GM19025 (cell line): ENCODE results near the gene ECSCR.
"Not testable (repeated sequence)": the region's sequence is repeated elsewhere in the genome, so short reads cannot be mapped to it uniquely, and the experiment has no call there.

Experiments
- ATAC-seq: cut with Tn5 transposase; IDR thresholded peaks from one replicate; pipeline ENCODE4 v1.9.1; 2021; ENCODE audit warnings: mild to moderate bottlenecking, low read depth, moderate library complexity; ENCODE audit not compliant: unreplicated experiment

The ECSCR gene, protein sequence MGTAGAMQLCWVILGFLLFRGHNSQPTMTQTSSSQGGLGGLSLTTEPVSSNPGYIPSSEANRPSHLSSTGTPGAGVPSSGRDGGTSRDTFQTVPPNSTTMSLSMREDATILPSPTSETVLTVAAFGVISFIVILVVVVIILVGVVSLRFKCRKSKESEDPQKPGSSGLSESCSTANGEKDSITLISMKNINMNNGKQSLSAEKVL

DNA sequence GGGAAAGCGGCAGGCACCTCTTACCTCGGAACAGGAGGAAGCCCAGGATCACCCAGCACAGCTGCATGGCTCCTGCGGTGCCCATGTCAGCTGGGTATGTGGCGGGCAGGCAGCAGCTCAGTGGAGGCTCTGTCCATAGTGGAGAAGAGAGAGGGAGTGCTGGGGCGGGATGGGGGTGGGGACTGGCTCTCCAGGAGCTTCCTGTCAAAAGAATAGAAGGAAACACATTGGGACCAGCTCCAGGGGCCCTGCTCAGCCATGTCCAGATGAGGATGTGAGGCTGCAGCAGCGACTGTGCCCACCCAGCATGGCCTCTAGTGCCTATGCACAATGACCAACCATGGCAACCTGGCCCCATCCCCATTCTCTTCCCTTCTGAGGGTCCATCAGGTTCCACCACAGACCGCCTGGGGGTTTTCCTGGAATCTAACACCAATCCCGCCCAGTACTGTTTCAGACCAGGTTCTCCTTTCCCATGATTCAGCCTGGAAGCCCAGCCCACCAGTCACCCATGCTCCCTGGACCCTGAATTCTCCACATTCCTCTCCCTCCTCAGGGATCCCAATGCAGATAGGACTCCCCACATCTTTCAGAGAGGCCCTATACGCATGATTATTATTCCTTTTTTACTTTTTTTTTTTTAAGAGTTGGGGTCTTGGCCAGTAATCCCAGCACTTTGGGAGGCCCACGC, at the start of gene ECSCR:
Gene ECSCR, minus strand, starts transcription at position 158 of the 691 bp plus-strand sequence. Its CDS starts 73 bp downstream, at position 85.
- ATAC-seq = no peak

DNA sequence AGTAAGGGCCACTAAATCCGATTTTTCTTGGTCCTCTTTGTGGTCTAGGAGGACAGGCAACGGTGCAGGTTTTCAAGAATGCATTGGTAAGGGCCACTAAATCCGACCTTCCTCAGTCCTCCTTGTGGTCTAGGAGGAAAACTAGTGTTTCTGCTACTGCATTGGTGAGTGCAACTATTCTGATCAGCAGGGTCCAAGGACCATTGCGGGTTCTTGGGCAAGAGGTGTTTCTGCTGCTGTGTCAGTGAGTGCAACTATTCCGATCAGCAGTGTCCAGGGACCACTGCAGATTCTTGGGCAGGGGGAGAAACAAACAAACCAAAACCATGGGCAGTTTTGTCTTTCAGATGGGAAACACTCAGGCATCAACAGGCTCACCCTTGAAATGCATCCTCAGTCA, 42.2 kb upstream of the ECSCR start:
- not testable (repeated sequence) for ATAC-seq

DNA sequence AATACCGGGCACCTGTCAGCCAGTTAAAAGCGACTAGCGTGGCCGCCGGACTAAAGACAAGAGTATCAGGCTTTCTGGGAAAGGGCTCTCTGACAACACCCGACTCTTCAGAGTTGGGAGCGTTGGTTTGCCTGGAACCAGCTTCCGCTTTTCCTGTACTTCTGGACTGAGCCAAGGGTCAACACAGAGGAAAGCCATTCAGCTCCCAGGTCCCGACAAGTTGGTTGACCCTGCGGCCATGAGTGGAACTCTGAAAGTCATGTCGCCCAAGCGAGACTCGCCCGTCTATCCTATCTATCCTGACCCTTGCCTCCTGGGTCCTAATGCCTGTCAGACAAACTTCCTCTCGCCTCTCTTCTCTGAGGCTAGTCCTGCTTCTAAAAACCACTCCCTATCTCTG, 41.3 kb upstream of the ECSCR start:
- ATAC-seq = not testable (repeated sequence)

DNA sequence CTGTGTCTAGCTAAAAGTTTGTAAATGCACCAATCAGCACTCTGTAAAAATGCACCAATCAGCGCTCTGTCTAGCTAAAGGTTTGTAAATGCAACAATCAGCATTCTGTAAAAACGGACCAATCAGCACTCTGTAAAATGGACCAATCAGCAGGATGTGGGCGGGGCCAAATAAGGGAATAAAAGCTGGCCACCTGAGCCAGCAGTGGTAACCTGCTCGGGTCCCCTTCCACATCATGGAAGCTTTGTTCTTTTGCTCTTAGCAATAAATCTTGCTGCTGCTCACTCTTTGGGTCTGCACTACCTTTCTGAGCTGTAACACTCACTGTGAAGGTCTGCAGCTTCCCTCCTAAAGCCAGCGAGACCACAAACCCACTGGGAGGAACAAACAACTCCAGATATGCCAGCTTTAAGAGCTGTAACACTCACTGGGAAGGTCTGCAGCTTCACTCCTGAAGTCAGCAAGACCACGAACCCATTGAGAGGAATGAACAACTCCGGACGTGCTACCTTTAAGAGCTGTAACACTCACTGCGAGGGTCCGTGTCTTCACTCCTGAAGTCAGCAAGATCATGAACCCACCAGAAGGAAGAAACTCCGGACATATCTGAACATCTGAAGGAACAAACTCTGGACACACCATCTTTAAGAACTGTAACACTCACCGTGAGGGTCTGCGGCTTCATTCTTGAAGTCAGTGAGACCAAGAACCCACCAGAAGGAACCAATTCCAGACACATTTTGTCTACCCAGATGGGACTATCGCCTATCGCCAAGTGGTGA, 40.7 kb upstream of the ECSCR start:
- ATAC-seq = not testable (repeated sequence)

DNA sequence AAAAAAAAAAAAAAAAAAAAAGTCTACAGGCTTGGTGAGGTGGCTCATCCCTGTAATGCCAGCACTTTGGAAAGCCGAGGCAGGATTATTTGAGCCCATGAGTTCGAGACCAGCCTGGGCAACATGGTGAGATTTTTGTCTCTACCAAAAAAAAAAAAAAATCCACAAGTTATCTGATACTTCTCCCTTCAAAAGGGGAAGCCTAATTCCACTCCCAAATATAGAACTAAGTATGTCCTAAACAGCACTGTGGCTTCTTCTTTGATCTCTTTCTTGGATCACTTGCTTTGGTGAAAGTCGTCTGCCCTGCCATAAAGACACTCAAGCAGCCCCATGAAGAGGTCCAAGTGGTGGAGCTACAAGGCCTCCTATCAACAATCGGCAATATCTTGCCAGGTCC, 38.8 kb upstream of the ECSCR start:
- no peak for ATAC-seq

DNA sequence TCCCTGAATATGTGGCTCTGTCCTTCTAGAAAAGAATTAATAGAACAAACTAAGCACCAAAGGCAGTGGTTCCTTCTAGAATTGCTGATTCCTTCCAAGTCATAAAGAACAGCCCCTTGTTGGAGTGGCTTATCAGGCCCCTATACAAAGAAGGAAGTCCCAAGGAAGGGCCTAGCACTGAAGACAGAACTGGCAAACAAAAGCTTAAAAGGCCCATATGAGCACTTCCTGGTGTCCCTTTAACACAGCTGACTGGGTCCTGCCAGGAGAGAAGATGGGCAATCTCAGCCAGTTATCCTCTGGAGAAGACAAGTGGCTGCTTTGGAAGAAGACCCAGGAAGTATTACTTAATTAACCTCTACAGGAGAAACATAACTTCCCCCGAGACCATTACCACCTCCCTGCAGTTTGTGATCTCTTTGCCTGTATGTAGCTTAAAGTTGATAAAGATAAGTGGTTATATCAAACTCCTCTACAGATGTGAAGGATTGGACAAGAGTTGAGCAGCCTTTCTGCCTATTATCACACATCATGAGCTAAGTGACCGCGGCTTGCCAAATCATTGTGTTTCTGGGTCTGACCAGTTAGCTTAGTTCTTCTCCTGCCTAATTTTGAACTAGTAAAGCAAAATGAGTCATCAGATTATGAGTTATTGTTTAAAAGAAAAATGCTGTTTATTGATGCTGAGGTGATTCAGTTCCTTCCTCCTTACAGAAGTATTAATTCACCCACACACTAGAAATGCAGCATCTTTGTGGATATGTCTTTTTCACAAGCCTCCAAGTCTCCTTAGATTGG, 33.3 kb upstream of the ECSCR start:
- no peak for ATAC-seq

DNA sequence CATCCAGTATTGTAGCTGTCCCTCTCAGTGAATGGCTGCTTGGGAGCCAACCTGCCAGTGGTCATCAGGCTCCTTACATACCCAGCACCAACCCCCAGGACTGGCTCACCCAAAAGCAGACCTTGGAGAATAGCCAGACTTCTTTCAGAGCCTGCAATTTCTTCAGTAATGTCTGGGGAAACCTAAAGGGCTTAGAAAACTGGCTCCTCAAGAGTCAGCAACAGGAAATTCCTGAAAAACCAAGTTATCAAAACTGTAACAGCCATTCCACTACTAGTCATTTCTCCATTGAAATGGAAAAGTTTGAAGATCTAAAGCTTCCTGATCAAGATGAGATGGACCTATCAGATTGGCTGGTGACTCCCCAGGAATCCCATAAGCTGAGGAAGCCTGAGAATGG, 32.3 kb upstream of the ECSCR start:
- ATAC-seq = no peak

DNA sequence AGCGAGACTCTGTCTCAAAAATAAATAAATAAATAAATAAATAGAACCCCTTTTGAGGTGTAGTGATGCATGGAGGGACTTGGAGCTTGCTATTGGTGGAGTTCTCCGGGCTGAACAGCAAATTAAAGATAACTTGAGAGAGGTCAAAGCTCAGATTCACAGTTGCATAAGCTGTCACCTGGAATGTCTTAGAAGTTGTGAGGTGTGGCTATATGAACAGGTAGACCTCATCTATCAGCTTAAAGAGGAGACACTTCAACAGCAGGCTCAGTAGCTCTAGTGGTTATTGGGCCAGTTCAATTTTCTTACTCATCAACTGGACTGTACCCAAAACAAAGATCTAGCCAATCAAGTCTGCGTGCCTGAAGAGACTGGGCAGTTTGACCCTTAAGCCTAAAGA, 31.7 kb upstream of the ECSCR start:
- ATAC-seq = no peak

DNA sequence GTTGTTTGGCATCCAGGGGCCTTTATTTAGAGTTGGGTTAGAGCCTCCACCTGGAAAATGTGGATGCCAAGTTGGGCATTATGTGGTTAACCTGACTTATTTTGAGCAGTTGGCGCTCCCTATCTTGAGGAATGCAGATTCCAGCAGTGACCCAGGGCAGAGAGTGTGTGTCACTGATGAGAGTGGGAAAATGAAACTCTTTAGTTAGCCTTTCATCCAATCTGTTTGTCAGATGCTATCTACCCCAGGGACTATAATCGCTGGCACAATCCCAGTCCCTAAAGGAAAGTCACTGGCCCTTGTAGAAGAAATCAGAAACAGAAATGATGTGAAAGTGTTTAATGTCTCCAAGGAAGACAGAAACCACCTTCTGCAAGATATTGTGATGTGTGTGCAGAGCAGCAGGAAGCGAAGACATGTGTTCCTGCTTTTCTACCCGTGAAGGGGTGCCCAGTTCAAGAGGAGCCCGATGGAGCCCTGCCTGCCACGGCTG, 30.2 kb upstream of the ECSCR start:
- no peak for ATAC-seq

DNA sequence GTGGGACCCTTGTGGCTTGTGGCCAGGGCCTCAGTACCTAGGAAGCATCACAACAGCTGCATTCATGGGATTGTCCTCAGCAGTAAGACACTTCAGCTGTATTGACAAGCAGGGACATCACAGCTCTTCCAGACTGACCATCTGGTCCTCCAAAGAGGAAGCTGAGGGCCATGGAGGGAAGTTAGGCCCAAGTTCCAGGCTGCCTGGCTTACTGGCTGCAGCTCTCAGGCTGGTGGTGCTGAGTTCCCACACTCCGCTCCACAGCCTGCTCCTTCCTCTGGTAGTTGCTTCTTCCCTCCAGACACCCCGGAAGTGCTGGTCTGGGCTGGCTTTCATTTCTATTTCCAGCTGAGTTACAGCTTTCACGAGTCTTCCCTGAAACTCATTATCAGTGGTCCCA, 25.7 kb upstream of the ECSCR start:
- ATAC-seq = no peak

DNA sequence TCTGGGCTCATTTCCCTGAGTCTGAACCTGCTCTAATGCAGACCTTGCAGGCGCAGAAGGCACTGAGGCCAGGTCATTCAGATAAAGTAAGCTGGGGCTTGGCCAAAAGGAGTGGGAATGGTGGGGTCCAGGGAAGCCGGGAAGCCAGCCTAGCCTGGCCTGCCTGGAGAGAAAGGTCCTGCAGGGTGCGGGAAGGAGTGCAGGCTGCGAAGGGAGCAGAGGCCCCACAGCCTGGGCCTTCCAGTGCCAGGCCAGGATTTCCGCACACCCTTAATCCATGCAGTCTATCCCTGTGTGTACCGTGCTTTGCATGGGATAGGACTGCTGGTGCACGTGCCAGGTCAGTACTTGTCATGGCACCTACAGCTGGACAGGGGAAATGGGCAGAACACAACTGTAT, 23.7 kb upstream of the ECSCR start:
- ATAC-seq = no peak

DNA sequence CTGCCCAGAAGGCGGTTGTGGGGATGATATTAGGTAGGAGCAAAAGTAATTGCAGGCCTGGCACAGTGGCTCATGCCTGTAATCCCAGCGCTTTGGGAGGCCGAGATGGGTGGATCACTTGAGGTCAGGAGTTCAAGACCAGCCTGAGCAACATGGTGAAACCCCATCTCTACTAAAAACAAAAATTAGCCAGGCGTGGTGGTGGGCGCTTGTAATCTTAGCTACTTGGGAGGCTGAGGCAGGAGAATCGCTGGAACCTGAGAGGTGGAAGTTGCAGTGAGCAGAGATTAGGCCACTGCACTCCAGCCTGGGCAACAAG, 20.3 kb upstream of the ECSCR start:
- ATAC-seq = not testable (repeated sequence)

DNA sequence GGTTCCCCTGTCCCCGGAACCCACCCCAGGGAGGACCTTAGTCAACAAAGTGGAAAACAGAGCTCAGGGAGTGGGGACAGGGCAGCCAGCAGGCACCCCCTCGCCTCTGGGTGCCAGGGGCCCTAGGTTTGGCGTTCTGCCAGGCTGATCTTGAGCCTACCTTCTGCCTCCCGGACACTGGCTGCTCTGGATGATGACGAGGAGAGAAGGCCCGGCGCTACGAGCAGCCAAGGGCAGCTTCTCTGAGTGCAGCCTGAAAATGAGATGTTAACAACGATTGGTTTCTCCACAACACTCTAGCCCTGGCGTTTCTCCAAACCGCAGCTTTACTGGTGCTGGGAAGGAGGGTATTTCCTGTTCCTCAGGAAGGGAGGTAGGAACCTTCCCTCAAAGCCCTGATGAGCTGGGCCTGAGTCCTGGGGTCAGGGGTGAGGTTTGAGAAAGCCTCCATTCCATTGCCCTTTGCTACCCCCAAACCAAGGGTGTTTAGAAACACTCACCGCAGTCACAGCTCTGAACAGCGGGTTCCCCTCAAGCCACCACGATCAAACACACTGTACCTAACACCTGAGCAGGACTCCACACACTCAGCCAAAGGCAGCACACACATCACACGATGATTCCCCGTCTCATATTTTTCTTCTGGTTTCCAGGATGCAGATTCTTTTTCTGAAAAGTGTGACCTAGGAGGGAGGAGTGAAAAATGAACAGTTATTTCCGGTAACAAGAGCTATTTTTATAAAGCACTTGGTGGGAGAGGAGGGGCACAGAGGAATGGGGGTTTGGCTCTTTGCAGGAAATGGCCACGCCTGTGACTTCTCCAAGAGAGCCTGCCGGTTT, 19.7 kb upstream of the ECSCR start, which contains the start of gene STING1:
Gene STING1, minus strand, starts transcription at position 709 of the 840 bp plus-strand sequence. CDS start 1,054 bp downstream, outside the sequence.
- no peak for ATAC-seq

DNA sequence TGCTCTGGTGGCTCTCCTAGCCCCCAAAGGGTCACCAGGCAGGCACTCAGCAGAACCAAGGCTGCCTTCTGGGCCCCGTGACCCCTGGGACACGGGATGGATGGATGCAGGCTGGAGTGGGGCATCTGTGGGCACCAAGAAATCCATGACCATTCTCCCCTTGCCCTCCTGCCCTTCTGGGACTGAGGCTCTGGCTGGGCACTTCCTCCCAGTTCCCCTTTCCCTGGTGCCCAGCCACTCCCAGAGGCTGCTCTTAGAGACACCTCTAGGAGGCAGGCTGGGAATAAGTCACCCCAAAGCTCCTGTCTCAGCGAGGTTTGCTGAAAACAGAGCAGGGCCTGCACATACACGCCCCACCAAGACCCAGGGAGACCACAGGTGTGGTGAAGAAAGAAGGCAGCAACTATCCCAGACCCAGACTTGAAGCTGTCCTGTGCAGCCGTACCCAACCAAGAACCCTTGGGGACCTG, 19.1 kb upstream of the ECSCR start:
- ATAC-seq = no peak

DNA sequence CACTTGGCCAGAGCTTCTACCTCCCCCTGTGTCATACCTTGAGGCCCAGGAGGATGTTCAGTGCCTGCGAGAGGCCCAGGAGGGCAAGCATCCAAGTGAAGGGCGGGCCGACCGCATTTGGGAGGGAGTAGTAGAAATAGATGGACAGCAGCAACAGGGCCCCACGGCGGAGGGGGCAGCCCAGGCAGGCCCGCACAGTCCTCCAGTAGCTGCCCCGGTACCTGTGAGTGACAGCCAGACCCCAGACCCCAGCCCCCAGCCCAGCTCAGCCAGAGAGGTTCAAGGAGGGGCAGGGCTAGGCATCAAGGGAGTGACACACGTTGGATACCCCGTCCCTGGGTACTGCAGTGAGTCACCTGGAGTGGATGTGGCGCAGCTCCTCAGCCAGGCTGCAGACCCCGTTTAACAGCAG, 18.6 kb upstream of the ECSCR start:
- no peak for ATAC-seq

DNA sequence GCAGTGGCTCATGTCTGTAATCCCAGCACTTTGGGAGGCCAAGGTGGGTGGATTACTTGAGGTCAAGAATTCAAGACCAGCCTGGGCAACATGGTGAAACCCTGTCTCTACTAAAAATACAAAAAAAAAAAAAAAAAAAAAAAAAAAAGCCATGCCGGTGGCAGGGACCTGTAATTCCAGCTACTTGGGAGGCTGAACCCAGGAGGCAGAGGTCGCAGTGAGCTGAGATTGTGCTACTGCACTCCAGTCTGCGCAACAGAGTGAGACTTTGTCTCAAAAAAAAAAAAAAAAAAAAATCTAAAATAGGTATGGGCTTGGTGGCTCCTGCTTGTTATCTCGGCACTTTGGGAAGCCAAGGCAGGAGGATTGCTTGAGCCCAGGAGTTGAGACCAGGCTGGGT, 17.2 kb upstream of the ECSCR start:
- ATAC-seq = not testable (repeated sequence)

DNA sequence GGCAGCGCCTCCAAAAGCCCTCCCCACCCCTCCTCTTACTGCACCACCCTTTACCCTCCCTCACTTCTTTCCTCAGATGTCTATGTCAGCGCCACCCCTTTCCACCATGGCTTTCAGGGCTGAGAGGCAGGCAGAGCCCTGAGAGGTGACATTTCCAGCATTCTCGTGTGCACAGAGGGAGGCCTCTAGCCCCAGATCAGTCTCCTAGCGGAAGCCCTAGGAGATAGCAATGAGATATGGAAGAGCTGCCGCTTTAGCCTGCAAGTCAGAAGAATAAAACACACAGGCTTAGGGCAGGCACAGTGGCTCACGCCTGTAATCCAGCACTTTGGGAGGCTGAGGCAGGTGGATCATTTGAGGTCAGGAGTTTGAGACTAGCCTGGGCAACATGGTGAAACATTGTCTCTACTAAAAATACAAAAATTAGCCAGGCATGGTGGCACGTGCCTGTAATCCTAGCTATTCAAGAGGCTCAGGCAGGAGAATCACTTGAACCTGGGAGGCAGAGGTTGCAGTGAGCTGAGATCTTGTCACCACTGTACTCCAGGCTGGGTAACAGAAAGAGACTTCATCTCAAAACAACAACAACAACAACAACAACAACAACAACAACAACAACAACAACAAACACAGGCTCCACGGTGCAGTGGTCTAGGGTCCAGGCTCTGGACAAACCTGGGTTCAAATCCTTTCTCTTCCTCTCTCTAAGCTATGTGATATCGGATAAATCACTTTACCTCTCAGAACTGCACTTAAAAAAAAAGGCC, 16.3 kb upstream of the ECSCR start:
- ATAC-seq = not testable (repeated sequence)

DNA sequence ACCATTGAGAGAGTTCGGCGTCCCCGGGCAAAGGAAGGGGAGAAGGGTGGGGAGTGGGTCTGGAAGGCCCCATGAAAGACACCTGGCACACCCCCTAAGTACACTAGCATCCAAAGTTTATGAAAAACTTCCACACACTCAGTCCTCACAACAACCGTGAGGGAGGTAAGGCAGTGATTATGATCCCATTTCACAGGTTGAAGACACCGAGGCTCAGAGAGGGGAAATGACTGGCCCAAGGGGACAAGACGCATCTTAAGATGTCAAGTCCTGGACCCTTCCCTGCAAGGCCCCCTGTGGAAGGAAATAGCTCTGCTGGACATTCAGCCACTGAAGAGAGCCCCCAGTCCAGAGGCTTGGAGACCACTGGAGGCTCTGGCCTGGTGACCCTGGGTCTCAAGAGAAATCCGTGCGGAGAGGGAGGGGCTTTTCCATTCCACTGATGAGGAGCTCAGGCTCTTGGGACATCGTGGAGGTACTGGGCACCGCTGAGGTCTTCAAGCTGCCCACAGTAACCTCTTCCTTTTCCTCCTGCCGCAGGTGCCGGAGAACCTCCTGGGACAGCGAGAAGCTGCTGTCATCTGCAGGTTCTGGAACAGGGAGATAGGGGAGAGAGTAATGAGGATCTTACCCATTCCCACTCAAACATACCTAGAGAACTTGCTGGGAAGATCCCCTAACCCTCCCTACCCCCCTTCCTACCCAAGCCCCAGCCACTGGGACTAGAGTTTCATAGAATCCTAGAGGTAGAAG, 13.5 kb upstream of the ECSCR start:
- ATAC-seq = no peak
